Osteoblast (primary cell): ENCODE measurements around the gene CTU2. TPM values are rescaled to one million over a fixed set of nuclear protein-coding genes. Genes with fewer than 3 reads are reported as not detected.
A peak's percentile ranks its signal among the peaks of the same experiment; 100 is the strongest.

ENCODE experiments used
- DNase-seq: peaks from one replicate; pipeline ENCODE4 v3.0.0; 2011; ENCODE audit warnings: low spot score, mixed read lengths; ENCODE audit not compliant: insufficient read length; ENCODE audit errors: missing footprints
- H2AFZ ChIP-seq: 2 replicates; pipeline ENCODE4 v1.6.0; 2011; ENCODE audit warnings: mild to moderate bottlenecking, low read length
- H3K27ac ChIP-seq: 2 replicates; pipeline ENCODE4 v1.5.1; 2011; ENCODE audit warnings: mild to moderate bottlenecking, low read depth, low read length, moderate library complexity
- H3K27me3 ChIP-seq: 2 replicates; pipeline ENCODE4 v1.6.0; 2012; ENCODE audit warnings: mild to moderate bottlenecking, control low read depth, inconsistent platforms, low read length, moderate library complexity; ENCODE audit not compliant: insufficient read depth
- H3K36me3 ChIP-seq: 2 replicates; pipeline ENCODE4 v1.5.1; 2011; ENCODE audit warnings: mild to moderate bottlenecking, low read length, control low read depth, moderate library complexity; ENCODE audit not compliant: insufficient read depth
- H3K4me1 ChIP-seq: 2 replicates; pipeline ENCODE4 v1.5.1; 2011; ENCODE audit warnings: mild to moderate bottlenecking, low read length, control low read depth, moderate library complexity; ENCODE audit not compliant: insufficient read depth
- H3K4me2 ChIP-seq: 2 replicates; pipeline ENCODE4 v1.6.0; 2011; ENCODE audit warnings: mild to moderate bottlenecking, low read length; ENCODE audit not compliant: insufficient read depth
- H3K4me3 ChIP-seq: fragments of 200-600 bp; sonication (generic); 3 replicates; pipeline ENCODE4 v1.5.1; 2012; ENCODE audit warnings: mild to moderate bottlenecking, low read length, inconsistent platforms; ENCODE audit not compliant: insufficient read depth
- H3K79me2 ChIP-seq: 2 replicates; pipeline ENCODE4 v1.6.0; 2012; ENCODE audit warnings: mild to moderate bottlenecking, low read length, control low read depth, inconsistent platforms; ENCODE audit not compliant: insufficient read depth
- H3K9me3 ChIP-seq: 2 replicates; pipeline ENCODE4 v1.5.1; 2011; ENCODE audit warnings: low read depth, low read length, control low read depth
- H4K20me1 ChIP-seq: 2 replicates; pipeline ENCODE4 v1.6.0; 2012; ENCODE audit warnings: mild to moderate bottlenecking, low read length, control low read depth; ENCODE audit not compliant: insufficient read depth
- total RNA-seq: library from RNA; depleted of rRNA; stranded (reverse); fragments of >200 nt; gene quantifications from 2 replicates; pipeline ENCODE4 v1.2.3, GENCODE V29; 2012
- TF ChIP-seq, protein P1 (sequence below): IDR thresholded peaks from 2 replicates; pipeline ENCODE4 v1.5.1; 2011; ENCODE audit warnings: mild to moderate bottlenecking, low read depth, low read length, moderate library complexity; ENCODE audit errors: extremely low read depth

The CTU2 gene
- total RNA-seq, 1 donor = 14.8 TPM

DNA sequence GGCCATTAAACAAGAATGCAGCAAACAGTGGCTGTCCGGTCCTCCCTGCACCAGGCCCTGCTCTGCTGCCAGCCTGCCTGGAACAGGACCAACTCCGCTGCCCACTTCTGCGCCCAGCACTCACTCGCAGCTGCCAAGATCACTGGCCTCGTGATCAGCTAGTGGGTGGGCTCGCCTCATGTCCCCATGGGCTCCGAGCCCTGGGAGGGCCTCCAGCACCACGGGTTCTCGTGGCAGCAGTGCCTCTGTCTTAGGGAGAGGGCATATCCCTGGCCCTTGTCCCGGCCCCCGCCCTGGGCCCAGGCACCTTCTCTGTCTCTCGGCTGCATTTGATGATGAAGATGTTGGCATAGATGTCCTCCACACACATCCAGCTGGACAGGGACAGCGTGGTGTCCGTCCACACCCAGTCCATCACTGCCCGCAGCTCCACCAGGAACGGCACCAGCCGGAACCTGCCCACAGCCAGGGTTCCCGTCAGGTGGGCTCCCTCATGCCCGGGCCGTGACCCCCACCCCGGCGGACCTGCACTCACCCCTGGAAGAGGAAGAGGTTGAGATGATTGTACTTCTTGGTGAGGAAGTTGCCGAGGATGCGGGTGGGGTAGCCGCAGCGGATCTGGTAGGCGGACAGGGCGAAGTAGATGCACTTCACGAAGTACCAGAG, 13.1 kb downstream of the CTU2 start:
- no peaks in the 10 kb centered on the region for H3K4me1 ChIP-seq
- no peaks in the 10 kb centered on the region for H3K79me2 ChIP-seq
- H2AFZ ChIP-seq = no peak overlapping the region
- H3K4me2 ChIP-seq = no peak overlapping the region
- H4K20me1 ChIP-seq = peaks cover 15% of the 10 kb centered on the region
- no peak overlapping the region for H3K4me3 ChIP-seq
- no peaks in the 10 kb centered on the region for H3K9me3 ChIP-seq
- peaks cover 91% of the 10 kb centered on the region for H3K36me3 ChIP-seq
- H3K27me3 ChIP-seq = no peaks in the 10 kb centered on the region
- H3K27ac ChIP-seq = no peak overlapping the region
- TF ChIP-seq, protein P1, sequence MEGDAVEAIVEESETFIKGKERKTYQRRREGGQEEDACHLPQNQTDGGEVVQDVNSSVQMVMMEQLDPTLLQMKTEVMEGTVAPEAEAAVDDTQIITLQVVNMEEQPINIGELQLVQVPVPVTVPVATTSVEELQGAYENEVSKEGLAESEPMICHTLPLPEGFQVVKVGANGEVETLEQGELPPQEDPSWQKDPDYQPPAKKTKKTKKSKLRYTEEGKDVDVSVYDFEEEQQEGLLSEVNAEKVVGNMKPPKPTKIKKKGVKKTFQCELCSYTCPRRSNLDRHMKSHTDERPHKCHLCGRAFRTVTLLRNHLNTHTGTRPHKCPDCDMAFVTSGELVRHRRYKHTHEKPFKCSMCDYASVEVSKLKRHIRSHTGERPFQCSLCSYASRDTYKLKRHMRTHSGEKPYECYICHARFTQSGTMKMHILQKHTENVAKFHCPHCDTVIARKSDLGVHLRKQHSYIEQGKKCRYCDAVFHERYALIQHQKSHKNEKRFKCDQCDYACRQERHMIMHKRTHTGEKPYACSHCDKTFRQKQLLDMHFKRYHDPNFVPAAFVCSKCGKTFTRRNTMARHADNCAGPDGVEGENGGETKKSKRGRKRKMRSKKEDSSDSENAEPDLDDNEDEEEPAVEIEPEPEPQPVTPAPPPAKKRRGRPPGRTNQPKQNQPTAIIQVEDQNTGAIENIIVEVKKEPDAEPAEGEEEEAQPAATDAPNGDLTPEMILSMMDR = no peak
- peak; percentile 89 for DNase-seq

DNA sequence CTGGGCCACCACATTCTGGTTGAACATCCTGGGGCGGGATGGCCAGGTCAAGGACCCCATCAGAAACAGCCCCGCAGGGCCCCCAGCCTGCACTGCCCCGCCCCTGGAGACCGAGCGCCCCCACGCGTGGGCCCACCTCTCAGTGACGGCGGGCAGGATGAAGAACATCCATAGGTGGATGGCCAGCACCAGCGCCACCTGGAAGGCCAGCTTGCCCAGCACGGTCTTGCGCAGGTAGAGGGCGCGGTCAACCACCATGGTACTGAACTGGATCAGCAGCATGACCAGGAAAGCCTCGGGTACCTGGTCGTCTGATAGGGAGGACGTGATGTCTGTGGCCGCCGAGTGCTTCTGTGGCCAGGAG, 13.6 kb downstream of the CTU2 start:
- H2AFZ ChIP-seq = no peak overlapping the region
- peaks cover 91% of the 10 kb centered on the region for H3K36me3 ChIP-seq

DNA sequence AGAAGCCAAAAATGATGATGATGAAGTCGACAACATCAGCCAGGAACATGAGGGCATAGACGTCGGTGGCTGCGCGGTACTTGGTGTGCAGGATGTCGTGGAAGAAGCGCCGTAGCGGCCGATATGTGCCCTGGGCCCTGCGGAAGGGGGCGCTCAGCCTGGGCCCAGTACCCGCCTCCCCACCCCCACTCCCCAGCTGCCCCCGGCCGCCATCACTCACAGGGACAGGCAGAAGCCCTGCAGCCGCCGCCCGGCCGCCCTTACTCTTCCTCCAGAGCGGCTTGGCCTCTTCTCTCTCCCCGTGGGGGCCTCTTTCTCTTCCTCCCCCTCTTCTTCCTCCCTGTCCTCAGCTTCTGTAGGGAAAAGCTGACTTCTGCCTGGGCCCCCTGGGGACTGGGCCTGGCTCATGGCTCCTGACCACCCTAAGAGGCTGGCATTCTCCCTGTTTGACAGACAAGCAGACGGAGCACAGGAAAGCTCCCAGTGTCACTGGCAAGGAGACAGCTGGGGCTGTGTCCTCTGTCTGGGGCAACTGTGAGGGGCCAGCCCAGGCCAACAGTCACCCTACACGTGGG, 14.2 kb downstream of the CTU2 start:
- H3K4me2 ChIP-seq = no peak overlapping the region
- H3K79me2 ChIP-seq = no peaks in the 10 kb centered on the region
- H4K20me1 ChIP-seq = peaks cover 11% of the 10 kb centered on the region
- DNase-seq = peak; percentile 90
- H3K9me3 ChIP-seq = no peaks in the 10 kb centered on the region
- TF ChIP-seq, protein P1 = no peak
- no peak overlapping the region for H2AFZ ChIP-seq
- no peaks in the 10 kb centered on the region for H3K27me3 ChIP-seq
- H3K36me3 ChIP-seq = peaks cover 91% of the 10 kb centered on the region
- H3K4me3 ChIP-seq = no peak overlapping the region
- no peaks in the 10 kb centered on the region for H3K4me1 ChIP-seq
- H3K27ac ChIP-seq = no peak overlapping the region

More for the DNA sequence above, 13.6 kb downstream of the CTU2 start:
- no peak overlapping the region for H3K27ac ChIP-seq
- no peak overlapping the region for H3K4me2 ChIP-seq
- H3K27me3 ChIP-seq = no peaks in the 10 kb centered on the region
- no peaks in the 10 kb centered on the region for H3K9me3 ChIP-seq
- H3K4me3 ChIP-seq = no peak overlapping the region
- H3K4me1 ChIP-seq = no peaks in the 10 kb centered on the region
- no peaks in the 10 kb centered on the region for H3K79me2 ChIP-seq
- peaks cover 11% of the 10 kb centered on the region for H4K20me1 ChIP-seq
- TF ChIP-seq, protein P1 = no peak
- peak; percentile 85 for DNase-seq

DNA sequence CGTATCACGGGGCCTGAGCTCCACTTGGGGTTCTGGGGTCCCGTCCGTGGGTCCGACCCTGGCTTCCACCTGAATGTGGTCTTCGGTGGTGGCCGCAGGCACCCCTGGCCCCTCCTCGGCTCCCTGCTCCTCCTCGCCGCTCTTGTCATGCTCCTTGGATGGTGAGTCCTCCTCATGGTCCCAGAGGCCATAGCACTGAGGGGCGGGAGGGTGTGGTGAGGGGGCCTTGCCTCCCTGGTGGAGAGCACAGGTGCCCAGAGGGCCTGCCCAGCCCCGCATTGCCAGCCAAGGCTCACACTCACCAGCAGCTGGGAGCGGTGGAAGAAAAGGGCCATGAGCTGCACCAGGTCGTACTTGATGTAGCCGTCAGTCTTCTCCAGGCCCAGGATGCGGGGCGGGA, 14.9 kb downstream of the CTU2 start:
- Histone ChIP-seq H3K27me3 (no peaks in the 10 kb centered on the region), H3K27ac (no peak overlapping the region), H3K4me3 (no peak overlapping the region), H3K79me2 (peaks cover 6% of the 10 kb centered on the region), H3K4me1 (no peaks in the 10 kb centered on the region), H2AFZ (no peak overlapping the region), H4K20me1 (peaks cover 11% of the 10 kb centered on the region), H3K36me3 (peaks cover 91% of the 10 kb centered on the region), H3K9me3 (no peaks in the 10 kb centered on the region), H3K4me2 (no peak overlapping the region)
- peak; percentile 86 for DNase-seq
- TF ChIP-seq, protein P1 = no peak
